ES-I3 (cell line): ENCODE measurements around the gene SLC41A3.
"Not testable (repeated sequence)": the region's sequence is repeated elsewhere in the genome, so short reads cannot be mapped to it uniquely, and the experiment has no call there.

ENCODE experiments used
- H3K36me3 ChIP-seq: 2 replicates; pipeline ENCODE4 v1.6.1; 2013; ENCODE audit warnings: mild to moderate bottlenecking, low read length, control low read depth, moderate library complexity; ENCODE audit not compliant: insufficient read depth
- H3K4me1 ChIP-seq: 2 replicates; pipeline ENCODE4 v1.6.1; 2013; ENCODE audit warnings: mild to moderate bottlenecking, control low read depth, low read length; ENCODE audit not compliant: insufficient read depth
- H3K9ac ChIP-seq: 2 replicates; pipeline ENCODE4 v1.6.1; 2013; ENCODE audit warnings: low read depth, mild to moderate bottlenecking, low read length, moderate library complexity
- H3K9me3 ChIP-seq: 2 replicates; pipeline ENCODE4 v1.6.1; 2013; ENCODE audit warnings: mild to moderate bottlenecking, low read length, moderate library complexity; ENCODE audit not compliant: control insufficient read depth, insufficient read depth

Gene SLC41A3

GRCh38 chr3:126085841-126086240 is 1.9 kb upstream of the SLC41A3 start:
- H3K9ac ChIP-seq, result no peak overlapping the region
- H3K36me3 ChIP-seq, result no peaks in the 10 kb centered on the region
- H3K9me3 ChIP-seq, result peaks cover 16% of the 10 kb centered on the region
- H3K4me1 ChIP-seq, result no peaks in the 10 kb centered on the region

- Histone ChIP-seq H3K9ac (no peak overlapping the region), H3K36me3 (no peaks in the 10 kb centered on the region), H3K9me3 (peaks cover 12% of the 10 kb centered on the region), H3K4me1 (no peaks in the 10 kb centered on the region)
These were observed 1.4 kb upstream of the SLC41A3 start for GRCh38 chr3:126085276-126085675.

DNA sequence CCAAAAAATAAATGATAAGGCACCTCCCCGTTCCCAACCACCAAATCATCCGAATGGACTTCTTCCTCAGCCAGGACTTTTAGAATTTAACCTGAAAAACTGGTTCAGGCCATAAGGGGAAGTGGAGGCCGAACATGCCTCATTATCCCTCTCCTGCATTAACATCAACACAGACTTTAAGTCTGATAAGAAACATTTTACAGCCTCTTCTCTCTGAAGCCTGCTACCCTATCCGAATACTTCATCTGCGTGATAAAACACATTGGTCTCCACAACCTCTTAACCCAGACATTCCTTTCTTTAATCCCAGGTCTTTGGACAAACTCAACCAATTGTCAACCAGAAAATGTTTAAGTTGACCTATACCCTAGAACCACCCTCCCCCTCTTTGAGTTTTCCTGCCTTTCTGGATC is 850 bp upstream of the SLC41A3 start:
- peak overlapping the region; percentile 95; the same call in 1 of the 2 replicates for H3K9ac ChIP-seq
- no peaks in the 10 kb centered on the region for H3K4me1 ChIP-seq
- no peaks in the 10 kb centered on the region for H3K36me3 ChIP-seq
- H3K9me3 ChIP-seq, result peaks cover 12% of the 10 kb centered on the region

GRCh38 chr3:126083511-126083912 is 412 bp downstream of the SLC41A3 start:
- H3K9me3 ChIP-seq, result peaks cover 10% of the 10 kb centered on the region; the same call in 1 of the 2 replicates
- no peaks in the 10 kb centered on the region for H3K4me1 ChIP-seq
- no peaks in the 10 kb centered on the region for H3K36me3 ChIP-seq
- H3K9ac ChIP-seq, result peak overlapping the region; percentile 95

- Histone ChIP-seq H3K36me3 (no peaks in the 10 kb centered on the region), H3K9ac (peak overlapping the region; percentile 95), H3K9me3 (peaks cover 7% of the 10 kb centered on the region; the same call in 1 of the 2 replicates), H3K4me1 (no peaks in the 10 kb centered on the region)
These were observed 832 bp downstream of the SLC41A3 start for GRCh38 chr3:126083138-126083445.

DNA sequence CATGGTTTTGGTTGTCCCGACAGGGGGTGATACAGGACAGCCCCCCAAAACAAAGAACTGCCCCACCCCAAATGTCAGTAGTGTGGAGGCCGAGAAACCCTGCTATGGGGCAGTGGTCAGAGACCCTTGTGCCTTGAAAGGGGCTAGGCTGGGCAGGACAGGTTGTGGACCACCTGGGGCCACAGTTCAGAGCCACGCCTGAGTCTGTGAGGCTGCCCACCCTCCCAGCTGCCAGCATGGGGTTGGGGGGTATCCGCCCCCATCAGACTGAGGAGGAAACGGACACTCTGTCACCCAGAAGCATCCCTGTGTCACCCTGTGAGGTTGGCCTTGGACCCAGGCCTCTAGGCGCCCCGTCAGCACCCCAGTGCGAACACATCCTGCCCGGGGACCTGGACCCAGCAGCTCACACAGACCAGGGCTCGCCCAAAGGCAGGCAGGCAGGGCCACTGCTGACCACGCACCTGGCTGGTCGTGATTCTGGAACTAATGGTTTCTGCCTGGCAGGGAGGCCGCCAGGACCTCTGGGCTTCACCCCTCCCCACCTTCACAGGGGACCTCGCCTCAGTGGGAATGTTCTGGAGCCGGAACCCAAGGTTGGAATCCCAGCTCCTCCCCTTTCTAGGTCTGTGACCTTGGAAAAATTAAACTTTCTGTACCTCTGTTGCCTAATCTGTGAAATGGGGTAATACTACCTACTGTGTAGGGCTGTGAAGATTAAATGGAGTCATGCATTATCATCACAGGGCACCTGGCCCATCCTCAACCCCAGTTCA is 1.4 kb downstream of the SLC41A3 start:
- H3K9me3 ChIP-seq, result peaks cover 4% of the 10 kb centered on the region; the same call in 1 of the 2 replicates
- no peaks in the 10 kb centered on the region for H3K36me3 ChIP-seq
- H3K4me1 ChIP-seq, result no peaks in the 10 kb centered on the region
- H3K9ac ChIP-seq, result no peak overlapping the region; the same call in 1 of the 2 replicates

- H3K9ac ChIP-seq, result no peak overlapping the region
- H3K4me1 ChIP-seq, result no peaks in the 10 kb centered on the region
- no peaks in the 10 kb centered on the region for H3K36me3 ChIP-seq
- peaks cover 4% of the 10 kb centered on the region; the same call in 1 of the 2 replicates for H3K9me3 ChIP-seq
These were observed 2.1 kb downstream of the SLC41A3 start for GRCh38 chr3:126081618-126082361.

GRCh38 chr3:126080970-126081369 is 3.0 kb downstream of the SLC41A3 start:
- Histone ChIP-seq H3K36me3 (no peaks in the 10 kb centered on the region), H3K9ac (no peak overlapping the region), H3K9me3 (peaks cover 4% of the 10 kb centered on the region; the same call in 1 of the 2 replicates), H3K4me1 (no peaks in the 10 kb centered on the region)

GRCh38 chr3:126078866-126079265 is 5.1 kb downstream of the SLC41A3 start:
- H3K36me3 ChIP-seq, result no peaks in the 10 kb centered on the region
- H3K4me1 ChIP-seq, result no peaks in the 10 kb centered on the region
- no peaks in the 10 kb centered on the region for H3K9me3 ChIP-seq
- H3K9ac ChIP-seq, result no peak overlapping the region

- no peaks in the 10 kb centered on the region for H3K9me3 ChIP-seq
- no peaks in the 10 kb centered on the region for H3K36me3 ChIP-seq
- no peaks in the 10 kb centered on the region for H3K4me1 ChIP-seq
- H3K9ac ChIP-seq, result no peak overlapping the region
These were observed 6.2 kb downstream of the SLC41A3 start for GRCh38 chr3:126077754-126078153.

- H3K9ac ChIP-seq, result no peak overlapping the region
- H3K36me3 ChIP-seq, result no peaks in the 10 kb centered on the region
- H3K9me3 ChIP-seq, result no peaks in the 10 kb centered on the region
- H3K4me1 ChIP-seq, result no peaks in the 10 kb centered on the region
These were observed 7.8 kb downstream of the SLC41A3 start for GRCh38 chr3:126076140-126076539.

DNA sequence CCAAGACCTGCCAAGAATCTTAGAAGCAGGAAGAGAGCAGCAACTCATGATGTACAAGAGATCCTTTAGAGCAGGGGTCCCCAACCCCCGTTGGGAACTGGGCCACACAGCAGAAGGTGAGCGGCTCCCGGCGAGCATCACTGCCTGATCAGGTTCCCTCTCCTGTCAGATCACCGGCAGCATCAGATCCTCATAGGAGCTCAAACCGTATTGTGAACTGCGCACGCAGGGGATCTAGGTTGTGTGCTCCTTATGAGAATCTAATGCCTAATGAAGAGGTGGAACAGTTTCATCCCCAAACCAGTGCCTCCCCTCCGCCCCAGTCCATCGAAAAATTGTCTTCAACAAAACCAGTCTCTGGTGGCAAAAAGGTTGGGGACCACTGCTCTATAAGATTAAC is 13.8 kb downstream of the SLC41A3 start:
- Histone ChIP-seq H3K9me3 (no peaks in the 10 kb centered on the region), H3K36me3 (no peaks in the 10 kb centered on the region), H3K4me1 (no peaks in the 10 kb centered on the region), H3K9ac (no peak overlapping the region)

DNA sequence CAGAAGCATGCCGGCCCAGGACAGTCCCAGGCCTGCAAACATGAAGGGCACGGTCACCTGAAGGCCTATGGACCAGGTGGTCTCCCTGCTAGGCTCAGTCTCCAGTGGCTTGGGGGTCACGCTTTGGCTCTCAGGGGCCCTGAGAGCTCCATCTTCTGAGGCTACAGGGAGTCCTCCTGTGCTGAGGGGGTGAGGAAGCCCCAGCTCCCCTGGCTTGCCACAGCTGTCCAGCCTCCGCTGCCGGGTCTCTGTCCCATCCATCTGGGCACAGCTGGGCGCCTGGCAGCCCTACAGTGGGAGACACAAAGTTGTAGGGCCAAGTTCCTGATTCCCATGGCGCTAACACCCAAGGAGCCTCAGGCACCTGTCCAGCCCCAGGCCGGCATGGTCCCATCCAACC is 16.0 kb downstream of the SLC41A3 start:
- no peak overlapping the region for H3K9ac ChIP-seq
- no peaks in the 10 kb centered on the region for H3K36me3 ChIP-seq

DNA sequence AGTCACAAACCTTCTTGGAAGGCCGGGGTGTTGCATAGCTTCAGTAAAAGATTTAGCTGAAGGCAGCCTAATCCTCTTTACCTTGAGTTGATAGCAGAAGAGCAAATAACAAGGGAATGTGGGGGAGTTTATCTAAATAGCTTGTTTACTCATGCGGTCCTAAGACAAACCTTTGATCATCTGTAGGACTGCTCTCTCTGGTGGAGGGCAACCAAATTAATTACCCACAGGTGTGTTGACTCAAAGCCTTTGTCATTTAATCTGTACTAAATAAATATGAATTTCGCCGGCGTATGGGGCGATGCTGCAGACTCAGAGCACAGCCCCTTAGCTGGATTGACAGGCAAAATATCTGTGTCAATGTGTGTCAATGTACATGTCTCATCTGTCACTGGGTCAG is 17.2 kb downstream of the SLC41A3 start:
- H3K9me3 ChIP-seq, H3K36me3 ChIP-seq, H3K4me1 ChIP-seq, H3K9ac ChIP-seq: not testable (repeated sequence)

More for the DNA sequence above, 16.0 kb downstream of the SLC41A3 start:
- Histone ChIP-seq H3K9me3 (no peaks in the 10 kb centered on the region), H3K4me1 (no peaks in the 10 kb centered on the region)

DNA sequence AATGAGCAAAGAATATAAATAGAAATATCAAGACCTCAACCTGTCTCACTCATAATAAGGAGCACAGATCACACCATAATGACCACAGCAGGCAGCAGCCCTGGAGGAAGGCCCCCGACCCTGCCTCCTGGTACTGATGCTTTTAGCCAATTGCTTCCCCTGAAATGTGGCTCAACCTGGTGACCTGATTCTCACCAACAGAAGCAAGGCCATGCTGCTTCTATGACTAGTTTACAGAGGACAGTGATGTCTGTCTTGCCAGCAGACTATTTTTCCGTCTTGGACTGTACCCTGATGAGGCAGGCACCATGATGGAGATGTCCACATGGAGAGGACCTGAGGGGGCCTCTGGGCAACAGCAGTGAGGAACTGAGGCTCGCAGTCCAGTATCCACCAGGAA is 18.0 kb downstream of the SLC41A3 start:
- no peaks in the 10 kb centered on the region for H3K36me3 ChIP-seq
- no peak overlapping the region for H3K9ac ChIP-seq
- H3K4me1 ChIP-seq, result no peaks in the 10 kb centered on the region
- H3K9me3 ChIP-seq, result no peaks in the 10 kb centered on the region
